ENCODE data around the gene SH3BGRL2.

GRCh38 chr6:79731471-79731870 lies 100.3 kb downstream of the SH3BGRL2 start:
- TF ChIP-seq CTCF (optimal IDR thresholded peaks at IDR 0.05 in 1 of 3, IDR thresholded peaks at IDR 0.05 in 1 of 3, conservative IDR thresholded peaks at IDR 0.05 in 1 of 3; ENCODE audit: extremely low read depth in 1 of 3, insufficient read depth in 2 of 3, low read length in 3 of 3) (no peak), EZH2 (IDR thresholded peaks at IDR 0.05; ENCODE audit: low read length) (no peak)
